DMS79 treated with DMSO at 0.1 percent for 48 hours (cell line): Measurements from ENCODE around the gene ENTR1.
A peak's percentile ranks its signal among the peaks of the same experiment; 100 is the strongest.
"Not testable (repeated sequence)": the region's sequence is repeated elsewhere in the genome, so short reads cannot be mapped to it uniquely, and the experiment has no call there.

Experiments used
- DNase-seq: peaks from one replicate; lab custom pipeline; 2025; lab: John Stamatoyannopoulos, UW

Gene ENTR1

GRCh38 chr9:136438548-136439480 lies 28.4 kb upstream of the ENTR1 start:
- peak; percentile 4 for DNase-seq

GRCh38 chr9:136437839-136438547 lies 27.6 kb upstream of the ENTR1 start:
- no peak for DNase-seq

- no peak for DNase-seq
Observed at GRCh38 chr9:136437430-136437829, 27.0 kb upstream of the ENTR1 start.

GRCh38 chr9:136436055-136436634 lies 25.7 kb upstream of the ENTR1 start:
- no peak for DNase-seq

- no peak for DNase-seq
Observed at GRCh38 chr9:136434580-136435169, 24.3 kb upstream of the ENTR1 start.

GRCh38 chr9:136433849-136434579 lies 23.6 kb upstream of the ENTR1 start:
- DNase-seq: no peak

GRCh38 chr9:136433043-136433715 lies 22.8 kb upstream of the ENTR1 start:
- no peak for DNase-seq

GRCh38 chr9:136432591-136432990 lies 22.2 kb upstream of the ENTR1 start:
- no peak for DNase-seq

- DNase-seq: no peak
Observed at GRCh38 chr9:136431782-136432350, 21.5 kb upstream of the ENTR1 start.

- DNase-seq: no peak
Observed at GRCh38 chr9:136430588-136431234, 20.3 kb upstream of the ENTR1 start.

- DNase-seq: no peak
Observed at GRCh38 chr9:136429683-136430491, 19.5 kb upstream of the ENTR1 start.

GRCh38 chr9:136429075-136429628 lies 18.7 kb upstream of the ENTR1 start:
- DNase-seq: no peak

- DNase-seq: no peak
Observed at GRCh38 chr9:136426787-136427186, 16.4 kb upstream of the ENTR1 start.

GRCh38 chr9:136425367-136425766 lies 15.0 kb upstream of the ENTR1 start:
- not testable (repeated sequence) for DNase-seq

GRCh38 chr9:136424750-136425362 lies 14.4 kb upstream of the ENTR1 start:
- no peak for DNase-seq

- no peak for DNase-seq
Observed at GRCh38 chr9:136423432-136424146, 13.2 kb upstream of the ENTR1 start.

GRCh38 chr9:136422876-136423275 lies 12.5 kb upstream of the ENTR1 start:
- DNase-seq: no peak

GRCh38 chr9:136421791-136422190 lies 11.4 kb upstream of the ENTR1 start:
- DNase-seq: no peak
